ENCODE measurements around the gene UTP18. TPM values are rescaled to one million over a fixed set of nuclear protein-coding genes. Genes with fewer than 3 reads are reported as not detected.
"Not testable (repeated sequence)": the region's sequence is repeated elsewhere in the genome, so short reads cannot be mapped to it uniquely, and the experiment has no call there.

Gene UTP18
- total and polyA plus RNA-seq, 2 of the 13 experiments (the other 11 are each of a cell fraction or from before 2014, with no cell fraction given) = 35.2 to 104 TPM

DNA sequence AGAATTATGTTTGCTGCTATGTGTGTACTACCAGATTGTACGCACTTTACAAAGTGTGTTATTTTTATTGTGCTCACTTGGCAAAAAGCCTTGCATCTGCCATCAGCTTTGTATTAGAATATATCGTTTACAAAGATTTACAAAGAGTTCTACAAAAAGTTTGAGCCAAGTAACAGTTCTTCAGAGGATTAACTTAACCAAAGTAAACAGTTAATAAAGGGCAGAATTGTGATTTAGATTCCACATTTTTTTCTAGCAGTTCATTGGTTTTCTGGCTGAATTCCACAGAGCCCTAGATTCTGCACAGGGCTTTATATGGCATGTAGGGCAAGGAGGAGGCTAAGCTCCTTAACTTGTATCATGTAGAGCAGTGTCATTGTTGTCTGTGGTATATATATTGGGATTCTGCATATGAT lies 29.4 kb downstream of the UTP18 start:
- in situ Hi-C loops (cut with HindIII; ENCODE audit: extremely low pct_ligation_motif_present, low pct_unique_long_range_greater_than_20kb) = no loop called here
- no peaks in the 10 kb centered on the region for H3K79me2 ChIP-seq (ENCODE audit: insufficient read depth, low read length)
- intact Hi-C loops (cut with micrococcal nuclease; ENCODE audit: unreplicated experiment) = no loop called here
- H4K20me1 ChIP-seq (ENCODE audit: insufficient read depth, low read length) = no peaks in the 10 kb centered on the region
- ChIA-PET POLR2A (no interaction called here), CTCF (ENCODE audit: low intra/inter-chr PET ratio, low total read pairs) (no interaction called here)
- DNase-seq (ENCODE audit: low spot score) (no peak), FAIRE-seq (no peak), ATAC-seq (no peak)
- H3K4me2 ChIP-seq (ENCODE audit: low read depth, low read length) = no peak overlapping the region
- no peak overlapping the region for H3K27ac ChIP-seq (ENCODE audit: extremely low read length, insufficient read depth, low read length)
- no TSS peak for BruUV-seq (replicated peaks)
- no peak overlapping the region for H2AFZ ChIP-seq (ENCODE audit: low read length)
- H3K9ac ChIP-seq (ENCODE audit: insufficient read depth, low read depth, low read length) = no peak overlapping the region
- 95% methylated on average over 2 of the region's 2 CpGs for WGBS (ENCODE audit: low lambda C conversion rate)
- no peaks in the 10 kb centered on the region for H3K9me3 ChIP-seq (ENCODE audit: low read length)
- TF ChIP-seq ZNF790 (CRISPR knock-in tag; IDR thresholded peaks at IDR 0.05; ENCODE audit: borderline replicate concordance) (no peak), POLR2AphosphoS2 (IDR thresholded peaks at IDR 0.05; ENCODE audit: low read depth, low read length) (no peak), ZNF337 (CRISPR knock-in tag; IDR thresholded peaks at IDR 0.05; ENCODE audit: borderline replicate concordance, low read depth) (no peak), ZEB1 (IDR thresholded peaks at IDR 0.05; ENCODE audit: insufficient replicate concordance, low read depth) (no peak), SNAPC2 (CRISPR knock-in tag; IDR thresholded peaks at IDR 0.05) (no peak), ZNF570 (CRISPR knock-in tag; IDR thresholded peaks at IDR 0.05; ENCODE audit: borderline replicate concordance) (no peak), ZSCAN21 (CRISPR knock-in tag; IDR thresholded peaks at IDR 0.05; ENCODE audit: borderline replicate concordance) (no peak), ZMAT5 (CRISPR knock-in tag; IDR thresholded peaks at IDR 0.05; ENCODE audit: borderline replicate concordance, low read depth) (no peak), CENPT (CRISPR knock-in tag; IDR thresholded peaks at IDR 0.05; ENCODE audit: low read depth) (no peak), CHD4 (IDR thresholded peaks at IDR 0.05; ENCODE audit: borderline replicate concordance, low read length) (no peak), ZNF326 (CRISPR knock-in tag; IDR thresholded peaks at IDR 0.05; ENCODE audit: borderline replicate concordance) (no peak), RFX3 (CRISPR knock-in tag; IDR thresholded peaks at IDR 0.05) (no peak), HBP1 (CRISPR knock-in tag; IDR thresholded peaks at IDR 0.05; ENCODE audit: low read depth) (no peak), ZNF460 (CRISPR knock-in tag; IDR thresholded peaks at IDR 0.05; ENCODE audit: borderline replicate concordance) (no peak), NCOA2 (CRISPR knock-in tag; IDR thresholded peaks at IDR 0.05) (no peak)
- TF ChIP-seq, protein P1, sequence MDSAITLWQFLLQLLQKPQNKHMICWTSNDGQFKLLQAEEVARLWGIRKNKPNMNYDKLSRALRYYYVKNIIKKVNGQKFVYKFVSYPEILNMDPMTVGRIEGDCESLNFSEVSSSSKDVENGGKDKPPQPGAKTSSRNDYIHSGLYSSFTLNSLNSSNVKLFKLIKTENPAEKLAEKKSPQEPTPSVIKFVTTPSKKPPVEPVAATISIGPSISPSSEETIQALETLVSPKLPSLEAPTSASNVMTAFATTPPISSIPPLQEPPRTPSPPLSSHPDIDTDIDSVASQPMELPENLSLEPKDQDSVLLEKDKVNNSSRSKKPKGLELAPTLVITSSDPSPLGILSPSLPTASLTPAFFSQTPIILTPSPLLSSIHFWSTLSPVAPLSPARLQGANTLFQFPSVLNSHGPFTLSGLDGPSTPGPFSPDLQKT (CRISPR knock-in tag; IDR thresholded peaks at IDR 0.05; ENCODE audit: borderline replicate concordance) = no peak
- no peaks in the 10 kb centered on the region for H3K27me3 ChIP-seq (ENCODE audit: control insufficient read depth in 1 of 2, insufficient read depth in 2 of 2, low read length in 2 of 2)
- no peak overlapping the region for H3K4me3 ChIP-seq (replicated peaks in 1 of 3; ENCODE audit: insufficient read depth in 1 of 3, low read depth in 2 of 3, low read length in 3 of 3)
- H3K36me3 ChIP-seq (replicated peaks in 1 of 2; ENCODE audit: control insufficient read depth in 1 of 2, insufficient read depth in 2 of 2, low read length in 2 of 2) = peaks cover 26 to 72% of the 10 kb centered on the region in 2 experiments
- no peaks in the 10 kb centered on the region for H3K4me1 ChIP-seq (ENCODE audit: insufficient read depth, low read length)

DNA sequence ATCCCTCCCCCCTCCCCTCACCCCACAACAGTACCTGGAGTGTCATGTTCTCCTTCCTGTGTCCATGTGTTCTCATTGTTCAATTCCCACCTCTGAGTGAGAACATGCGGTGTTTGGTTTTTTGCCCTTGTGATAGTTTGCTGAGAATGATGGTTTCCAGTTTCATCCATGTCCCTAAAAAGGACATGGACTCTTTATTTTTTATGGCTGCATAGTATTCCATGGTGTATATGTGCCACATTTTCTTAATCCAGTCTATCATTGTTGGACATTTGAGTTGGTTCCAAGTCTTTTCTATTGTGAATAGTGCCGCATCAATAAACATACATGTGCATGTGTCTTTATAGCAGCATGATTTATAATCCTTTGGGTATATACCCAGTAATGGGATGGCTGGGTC lies 34.0 kb downstream of the UTP18 start:
- H2AFZ ChIP-seq (ENCODE audit: low read length); H3K27ac ChIP-seq (ENCODE audit: extremely low read length, insufficient read depth, low read length); H3K79me2 ChIP-seq (ENCODE audit: insufficient read depth, low read length); DNase-seq (ENCODE audit: low spot score); H3K27me3 ChIP-seq (ENCODE audit: control insufficient read depth in 1 of 2, insufficient read depth in 2 of 2, low read length in 2 of 2); in situ Hi-C loops (cut with HindIII; ENCODE audit: extremely low pct_ligation_motif_present, low pct_unique_long_range_greater_than_20kb); H3K4me1 ChIP-seq (ENCODE audit: insufficient read depth, low read length); BruUV-seq (replicated peaks); H3K9me3 ChIP-seq (ENCODE audit: low read length); CTCF ChIA-PET (ENCODE audit: low intra/inter-chr PET ratio, low total read pairs); H3K4me2 ChIP-seq (ENCODE audit: low read depth, low read length); H3K4me3 ChIP-seq (replicated peaks in 1 of 3; ENCODE audit: insufficient read depth in 1 of 3, low read depth in 2 of 3, low read length in 3 of 3); intact Hi-C loops (cut with micrococcal nuclease; ENCODE audit: unreplicated experiment); POLR2A ChIA-PET; H4K20me1 ChIP-seq (ENCODE audit: insufficient read depth, low read length); H3K9ac ChIP-seq (ENCODE audit: insufficient read depth, low read depth, low read length); ATAC-seq; FAIRE-seq: not testable (repeated sequence)
- WGBS (ENCODE audit: low lambda C conversion rate) = 99% methylated on average over 2 of the region's 2 CpGs
- peaks cover 13 to 62% of the 10 kb centered on the region in 2 experiments for H3K36me3 ChIP-seq (replicated peaks in 1 of 2; ENCODE audit: control insufficient read depth in 1 of 2, insufficient read depth in 2 of 2, low read length in 2 of 2)

All from HepG2 (cell line).